GM23248 (cell line): Measurements from ENCODE around the gene CXorf58. TPM values are rescaled to one million over a fixed set of nuclear protein-coding genes. Genes with fewer than 3 reads are reported as not detected.

Source experiments
- DNase-seq: peaks from one replicate; pipeline ENCODE4 v3.0.0-alpha.2; 2015
- H2AFZ ChIP-seq: fragments of 200-600 bp; sonication (generic); 2 replicates; pipeline ENCODE4 v1.6.1; 2016; ENCODE audit warnings: antibody characterized with exemption
- H3F3A ChIP-seq: fragments of 200-600 bp; sonication (generic); 2 replicates; pipeline ENCODE4 v1.6.1; 2016; ENCODE audit warnings: mild to moderate bottlenecking, antibody characterized with exemption, mixed run types; ENCODE audit not compliant: insufficient read depth
- H3K27ac ChIP-seq: fragments of 200-600 bp; sonication (generic); 2 replicates; pipeline ENCODE4 v1.5.1; 2016; ENCODE audit warnings: mild to moderate bottlenecking
- H3K27me3 ChIP-seq: fragments of 200-600 bp; sonication (generic); replicated peaks from 2 replicates; pipeline ENCODE4 v1.6.1; 2016; ENCODE audit warnings: mild to moderate bottlenecking; ENCODE audit not compliant: insufficient read depth
- H3K36me3 ChIP-seq: fragments of 200-600 bp; sonication (generic); 2 replicates; pipeline ENCODE4 v1.6.1; 2016; ENCODE audit warnings: low read depth, mild to moderate bottlenecking
- H3K4me1 ChIP-seq: fragments of 200-600 bp; sonication (generic); 2 replicates; pipeline ENCODE4 v1.6.1; 2016; ENCODE audit warnings: mild to moderate bottlenecking; ENCODE audit not compliant: insufficient read depth
- H3K4me2 ChIP-seq: fragments of 200-600 bp; sonication (generic); one replicate; pipeline ENCODE4 v1.6.1; 2016; ENCODE audit warnings: mild to moderate bottlenecking; ENCODE audit not compliant: unreplicated experiment
- H3K4me3 ChIP-seq: fragments of 200-600 bp; sonication (generic); 2 replicates; pipeline ENCODE4 v1.5.1; 2016; ENCODE audit warnings: mild to moderate bottlenecking
- H3K79me2 ChIP-seq: fragments of 200-600 bp; sonication (generic); 2 replicates; pipeline ENCODE4 v1.6.1; 2016; ENCODE audit warnings: mild to moderate bottlenecking; ENCODE audit not compliant: insufficient read depth
- H3K9ac ChIP-seq: fragments of 200-600 bp; sonication (generic); 2 replicates; pipeline ENCODE4 v1.6.1; 2016; ENCODE audit warnings: mild to moderate bottlenecking
- H3K9me2 ChIP-seq: fragments of 200-600 bp; sonication (generic); 2 replicates; pipeline ENCODE4 v1.6.1; 2016; ENCODE audit warnings: mixed run types, mild to moderate bottlenecking, moderate library complexity; ENCODE audit not compliant: insufficient read depth
- H3K9me3 ChIP-seq: fragments of 200-600 bp; sonication (generic); one replicate; pipeline ENCODE4 v1.6.1; 2017; ENCODE audit warnings: low read depth
- H4K20me1 ChIP-seq: fragments of 200-600 bp; sonication (generic); 2 replicates; pipeline ENCODE4 v1.6.0; 2016; ENCODE audit not compliant: insufficient read depth
- EZH2 ChIP-seq: fragments of 200-600 bp; sonication (generic); IDR thresholded peaks from 2 replicates; pipeline ENCODE4 v1.6.1; 2018; ENCODE audit warnings: antibody characterized with exemption, mild to moderate bottlenecking; ENCODE audit not compliant: insufficient read depth, poor library complexity, severe bottlenecking
- EZH2phosphoT487 ChIP-seq: fragments of 200-600 bp; sonication (generic); IDR thresholded peaks from 2 replicates; pipeline ENCODE4 v1.6.1; 2018; ENCODE audit warnings: antibody characterized with exemption, moderate library complexity, mild to moderate bottlenecking, low read depth; ENCODE audit not compliant: insufficient read depth
- WGBS, 2 experiments: methylation state at CpG; one replicate each; pipeline ENCODE4 v1.1.6; 2015 to 2017; ENCODE audit warnings: low lambda C conversion rate in 2 of 2, low coverage in 1 of 2; ENCODE audit errors: missing lambda C conversion rate in 2 of 2; 5-methylcytosine and 5-hydroxymethylcytosine counted together
- in situ Hi-C: fragments of 300-500 bp; cut with MboI; formaldehyde crosslinking; loops from 2 replicates; pipeline ENCODE4 v1.15.0; 2020
- polyA plus RNA-seq: library from polyadenylated mRNA; unstranded; fragments of >200 nt; fragmentation: Nextera tagmentation; extraction: Ambion mirVana; gene quantifications from 2 replicates; pipeline ENCODE4 v1.2.1, GENCODE V29; 2016
- total RNA-seq: library from RNA; depleted of rRNA; stranded (reverse); fragments of >200 nt; shearing (Covaris generic); gene quantifications from 2 replicates; pipeline ENCODE4 v1.2.3, GENCODE V29; 2014

The CXorf58 gene
- total and polyA plus RNA-seq, 2 experiments from 2014 or later: not detected

GRCh38 chrX:23926015-23926414 is 18.2 kb downstream of the CXorf58 start:
- no peak for DNase-seq
- Histone ChIP-seq H3K27me3 (no peaks in the 10 kb centered on the region), H3K4me2 (no peak overlapping the region), H3K9me3 (no peaks in the 10 kb centered on the region), H3K36me3 (no peaks in the 10 kb centered on the region), H4K20me1 (no peaks in the 10 kb centered on the region), H3K9ac (no peak overlapping the region), H3F3A (no peaks in the 10 kb centered on the region), H3K27ac (no peak overlapping the region), H3K4me3 (no peak overlapping the region), H3K9me2 (no peaks in the 10 kb centered on the region), H3K79me2 (no peaks in the 10 kb centered on the region), H2AFZ (no peak overlapping the region), H3K4me1 (no peaks in the 10 kb centered on the region)
- in situ Hi-C loops: no loop called here
- WGBS, 2 experiments: 82 to 100% methylated on average over 1 to 4 of the region's 4 CpGs
- TF ChIP-seq EZH2phosphoT487 (no peak), EZH2 (no peak)

DNA sequence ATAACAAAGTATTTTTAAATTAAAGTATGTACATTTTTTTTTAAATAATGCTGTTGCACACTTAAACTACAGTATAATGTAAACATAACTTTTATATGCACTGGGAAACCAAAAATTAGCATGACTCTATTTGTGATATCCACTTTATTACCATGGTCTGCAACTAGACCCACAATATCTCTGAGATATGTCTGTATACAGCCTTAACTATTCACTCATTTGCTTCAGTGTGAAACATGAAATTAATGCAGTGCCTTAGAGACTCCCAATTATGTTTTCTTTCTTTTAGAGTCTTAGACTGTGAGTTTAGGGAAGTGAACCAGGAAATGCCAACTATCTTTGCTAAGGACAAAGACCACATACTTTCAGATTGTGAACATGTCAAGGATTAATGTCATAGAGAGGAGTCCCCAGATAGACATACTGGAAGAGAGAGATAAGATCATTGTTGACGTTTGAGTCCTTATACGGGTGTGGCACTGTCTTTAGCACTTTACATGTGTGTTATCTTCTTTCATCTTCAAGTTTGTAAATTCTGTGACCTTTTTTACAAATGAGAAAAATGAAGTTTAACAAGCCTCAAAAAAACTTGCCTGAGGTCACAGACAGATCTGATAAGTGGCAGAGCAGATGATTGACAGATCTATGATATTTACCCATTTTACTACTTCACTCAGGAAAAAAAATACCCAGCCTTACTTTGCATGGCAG is 23.2 kb downstream of the CXorf58 start:
- no peak for DNase-seq
- H3K4me1 ChIP-seq: no peaks in the 10 kb centered on the region
- no peak overlapping the region for H3K4me3 ChIP-seq
- no peaks in the 10 kb centered on the region for H3F3A ChIP-seq
- in situ Hi-C loops: no loop called here
- H3K4me2 ChIP-seq: no peak overlapping the region
- no peaks in the 10 kb centered on the region for H3K9me2 ChIP-seq
- H3K27me3 ChIP-seq: no peaks in the 10 kb centered on the region
- H3K36me3 ChIP-seq: no peaks in the 10 kb centered on the region
- H3K27ac ChIP-seq: no peak overlapping the region
- no peaks in the 10 kb centered on the region for H3K79me2 ChIP-seq
- no peaks in the 10 kb centered on the region for H3K9me3 ChIP-seq
- no peaks in the 10 kb centered on the region for H4K20me1 ChIP-seq
- H3K9ac ChIP-seq: no peak overlapping the region
- WGBS, 2 experiments: 43 to 54% methylated on average over 2 of the region's 2 CpGs
- TF ChIP-seq EZH2: no peak
- no peak for TF ChIP-seq EZH2phosphoT487
- no peak overlapping the region for H2AFZ ChIP-seq

GRCh38 chrX:23932046-23932445 is 24.2 kb downstream of the CXorf58 start:
- Histone ChIP-seq H3K4me3 (no peak overlapping the region), H3K27me3 (no peaks in the 10 kb centered on the region), H3F3A (no peaks in the 10 kb centered on the region), H3K4me2 (no peak overlapping the region), H3K9me3 (no peaks in the 10 kb centered on the region), H2AFZ (no peak overlapping the region), H3K36me3 (no peaks in the 10 kb centered on the region), H3K79me2 (no peaks in the 10 kb centered on the region), H3K27ac (no peak overlapping the region), H3K9ac (no peak overlapping the region), H3K4me1 (no peaks in the 10 kb centered on the region), H3K9me2 (no peaks in the 10 kb centered on the region), H4K20me1 (no peaks in the 10 kb centered on the region)
- in situ Hi-C loops: no loop called here
- peak; percentile 13 for DNase-seq
- TF ChIP-seq EZH2 (no peak), EZH2phosphoT487 (no peak)
- 5 to 14% methylated on average over 1 of the region's 1 CpG for WGBS, 2 experiments

DNA sequence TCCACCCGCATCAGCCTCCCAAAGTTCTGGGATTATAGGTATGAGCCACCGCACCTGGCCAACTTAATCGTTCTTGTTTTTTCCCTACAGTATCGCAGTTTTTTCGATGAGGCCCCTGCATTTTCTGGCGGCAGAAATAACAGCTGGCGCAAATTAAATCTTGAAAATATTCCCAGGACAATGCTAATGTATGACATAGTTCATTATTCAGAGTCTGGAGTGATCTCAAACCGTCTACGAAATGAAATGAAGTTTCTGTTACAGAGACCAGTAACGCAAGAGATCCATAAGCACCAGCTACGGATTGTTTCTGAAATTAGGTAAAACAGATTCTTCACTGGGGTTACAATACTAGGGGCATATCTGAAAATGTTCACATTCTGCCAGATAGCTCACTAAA is 27.3 kb downstream of the CXorf58 start:
- Histone ChIP-seq H3K9me3 (no peaks in the 10 kb centered on the region), H2AFZ (peak overlapping the region; percentile 56), H3K4me1 (peaks cover 11% of the 10 kb centered on the region), H3K36me3 (no peaks in the 10 kb centered on the region), H4K20me1 (no peaks in the 10 kb centered on the region), H3K27ac (peak overlapping the region; percentile 46; the same call in 1 of the 2 replicates), H3F3A (no peaks in the 10 kb centered on the region), H3K27me3 (no peaks in the 10 kb centered on the region), H3K9me2 (no peaks in the 10 kb centered on the region), H3K4me3 (peak overlapping the region; percentile 40), H3K9ac (peak overlapping the region; percentile 50), H3K4me2 (peak overlapping the region; percentile 65), H3K79me2 (no peaks in the 10 kb centered on the region)
- peak; percentile 64 for DNase-seq
- in situ Hi-C loops: no loop called here
- TF ChIP-seq EZH2phosphoT487 (no peak), EZH2 (no peak)
- WGBS, 2 experiments: 4 to 5% methylated on average over 11 of the region's 11 CpGs

DNA sequence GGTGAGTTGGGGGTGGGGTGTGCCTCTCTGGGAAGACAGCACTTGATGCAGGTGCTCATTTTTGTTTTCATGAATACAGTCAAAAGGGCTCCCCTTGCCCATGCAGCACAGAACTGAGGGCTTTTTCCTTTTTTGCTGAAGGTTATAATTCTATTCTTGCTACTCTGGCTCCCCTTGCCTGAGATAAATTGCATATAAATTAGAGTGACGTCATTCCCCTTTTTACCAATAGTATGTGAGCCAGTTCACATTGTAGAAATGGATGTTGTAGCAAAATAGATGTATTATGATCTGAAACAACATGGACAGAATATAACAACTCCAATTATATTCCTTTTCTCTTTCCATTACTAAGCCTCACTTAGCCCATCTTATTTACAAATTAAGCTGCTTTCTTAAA is 28.4 kb downstream of the CXorf58 start:
- H3K9me2 ChIP-seq: no peaks in the 10 kb centered on the region
- peaks cover 11% of the 10 kb centered on the region for H3K4me1 ChIP-seq
- H3K4me2 ChIP-seq: no peak overlapping the region
- no peak overlapping the region for H2AFZ ChIP-seq
- no peaks in the 10 kb centered on the region for H4K20me1 ChIP-seq
- no peak for DNase-seq
- WGBS, 2 experiments: 0 to 6% methylated on average over 1 of the region's 1 CpG
- H3K36me3 ChIP-seq: no peaks in the 10 kb centered on the region
- in situ Hi-C loops: no loop called here
- H3K27me3 ChIP-seq: no peaks in the 10 kb centered on the region
- no peak overlapping the region for H3K9ac ChIP-seq
- no peaks in the 10 kb centered on the region for H3K9me3 ChIP-seq
- H3K4me3 ChIP-seq: no peak overlapping the region
- no peaks in the 10 kb centered on the region for H3F3A ChIP-seq
- H3K27ac ChIP-seq: no peak overlapping the region
- TF ChIP-seq EZH2phosphoT487 (no peak), EZH2 (no peak)
- H3K79me2 ChIP-seq: no peaks in the 10 kb centered on the region
